Astrocyte (in vitro differentiated cells and primary cell): Measurements from ENCODE around the gene MYO5A. TPM values are rescaled to one million over a fixed set of nuclear protein-coding genes. Genes with fewer than 3 reads are reported as not detected.
"Not testable (repeated sequence)": the region's sequence is repeated elsewhere in the genome, so short reads cannot be mapped to it uniquely, and the experiment has no call there.

Experiments
- DNase-seq: peaks from one replicate; pipeline ENCODE4 v3.0.0-alpha.2; 2010; ENCODE audit warnings: low read depth
- FAIRE-seq: peaks from 2 replicates; lab custom pipeline; 2011; peaks lifted over from hg19 to GRCh38; lab: Jason Lieb, UNC
- H2AFZ ChIP-seq: 2 replicates; pipeline ENCODE4 v1.6.0; 2012; ENCODE audit warnings: low read depth, low read length, inconsistent platforms
- H3K27ac ChIP-seq: 2 replicates; pipeline ENCODE4 v1.5.1; 2011; ENCODE audit warnings: low read depth, low read length, inconsistent platforms
- H3K27me3 ChIP-seq: 2 replicates; pipeline ENCODE4 v1.6.0; 2011; ENCODE audit warnings: low read length, inconsistent platforms; ENCODE audit not compliant: insufficient read depth
- H3K36me3 ChIP-seq: 2 replicates; pipeline ENCODE4 v1.5.1; 2011; ENCODE audit warnings: low read length, inconsistent platforms; ENCODE audit not compliant: insufficient read depth
- H3K4me1 ChIP-seq: 2 replicates; pipeline ENCODE4 v1.5.1; 2011; ENCODE audit warnings: low read length, inconsistent platforms; ENCODE audit not compliant: insufficient read depth
- H3K4me2 ChIP-seq: 2 replicates; pipeline ENCODE4 v1.6.0; 2012; ENCODE audit warnings: low read length, inconsistent platforms
- H3K4me3 ChIP-seq: 2 replicates; pipeline ENCODE4 v1.5.1; 2011; ENCODE audit warnings: low read depth, mild to moderate bottlenecking, low read length, inconsistent platforms; ENCODE audit not compliant: insufficient read depth
- H3K79me2 ChIP-seq: 2 replicates; pipeline ENCODE4 v1.6.0; 2012; ENCODE audit warnings: mild to moderate bottlenecking, low read length, inconsistent platforms; ENCODE audit not compliant: insufficient read depth
- H3K9ac ChIP-seq: 2 replicates; pipeline ENCODE4 v1.6.0; 2012; ENCODE audit warnings: mild to moderate bottlenecking, low read length, inconsistent platforms
- H3K9me3 ChIP-seq: 2 replicates; pipeline ENCODE4 v1.5.1; 2012; ENCODE audit warnings: low read depth, mild to moderate bottlenecking, low read length, inconsistent platforms; ENCODE audit not compliant: insufficient read depth
- H4K20me1 ChIP-seq: 2 replicates; pipeline ENCODE4 v1.6.0; 2012; ENCODE audit warnings: low read length, inconsistent platforms; ENCODE audit not compliant: insufficient read depth
- H3K27ac Mint-ChIP-seq: one replicate; pipeline ENCODE4 v1.8.0; 2021; ENCODE audit warnings: mild to moderate bottlenecking, mixed read lengths; ENCODE audit not compliant: unreplicated experiment
- H3K27me3 Mint-ChIP-seq: one replicate; pipeline ENCODE4 v1.8.0; 2021; ENCODE audit warnings: low read depth, mixed read lengths; ENCODE audit not compliant: unreplicated experiment
- H3K36me3 Mint-ChIP-seq: one replicate; pipeline ENCODE4 v1.8.0; 2021; ENCODE audit warnings: low read depth, mixed read lengths; ENCODE audit not compliant: unreplicated experiment
- H3K4me1 Mint-ChIP-seq: one replicate; pipeline ENCODE4 v1.8.0; 2021; ENCODE audit warnings: low read depth, mixed read lengths; ENCODE audit not compliant: unreplicated experiment
- H3K4me3 Mint-ChIP-seq: one replicate; pipeline ENCODE4 v1.8.0; 2021; ENCODE audit warnings: mild to moderate bottlenecking, moderate library complexity, mixed read lengths; ENCODE audit not compliant: unreplicated experiment
- H3K9me3 Mint-ChIP-seq: one replicate; pipeline ENCODE4 v1.8.0; 2021; ENCODE audit warnings: mild to moderate bottlenecking, mixed read lengths; ENCODE audit not compliant: unreplicated experiment
- EZH2 ChIP-seq: IDR thresholded peaks from 2 replicates; pipeline ENCODE4 v1.6.1; 2012; ENCODE audit warnings: mild to moderate bottlenecking, low read length, inconsistent platforms; ENCODE audit not compliant: insufficient read depth
- total RNA-seq: library from RNA; stranded (reverse); gene quantifications from 2 replicates; pipeline ENCODE4 v1.2.1, GENCODE V29; 2021
- TF ChIP-seq, protein P1 (sequence below): IDR thresholded peaks from 2 replicates; pipeline ENCODE4 v1.5.1; 2011; ENCODE audit warnings: low read depth, mild to moderate bottlenecking, inconsistent platforms, low read length, moderate library complexity; ENCODE audit not compliant: insufficient read depth

MYO5A gene
- total RNA-seq, 1 donor from 2014 or later: 47.6 TPM

DNA sequence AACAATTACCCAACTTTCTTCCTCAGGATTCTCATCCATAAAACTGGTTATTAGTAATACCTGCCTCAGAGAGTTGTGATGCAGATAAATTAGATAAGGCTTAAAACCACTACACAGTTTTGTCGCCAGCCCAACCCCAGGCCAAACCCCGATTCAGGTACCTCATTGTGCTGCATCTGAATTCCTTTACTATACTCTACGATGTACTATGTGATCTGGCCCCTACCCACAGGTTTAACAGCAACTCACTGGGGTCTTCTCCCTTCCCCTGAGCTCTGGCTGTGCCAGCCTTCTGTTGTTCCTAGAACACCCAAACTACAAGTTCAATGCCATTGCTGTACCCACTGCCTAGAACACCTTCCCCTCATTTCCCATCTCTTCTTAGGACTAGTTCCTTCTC, 64.6 kb downstream of the MYO5A start:
- Mint-ChIP-seq H3K27me3 (no peaks in the 10 kb centered on the region), H3K27ac (no peak overlapping the region), H3K9me3 (no peaks in the 10 kb centered on the region), H3K36me3 (peaks cover 4% of the 10 kb centered on the region), H3K4me3 (no peak overlapping the region), H3K4me1 (peaks cover 13% of the 10 kb centered on the region)
- H4K20me1 ChIP-seq: peaks cover 28% of the 10 kb centered on the region
- H3K4me3 ChIP-seq: no peak overlapping the region
- no peaks in the 10 kb centered on the region for H3K27me3 ChIP-seq
- no peak for FAIRE-seq
- no peak overlapping the region for H3K9ac ChIP-seq
- H2AFZ ChIP-seq: no peak overlapping the region
- H3K36me3 ChIP-seq: no peaks in the 10 kb centered on the region
- peaks cover 19% of the 10 kb centered on the region for H3K79me2 ChIP-seq
- DNase-seq: no peak
- no peaks in the 10 kb centered on the region for H3K9me3 ChIP-seq
- H3K4me2 ChIP-seq: no peak overlapping the region
- H3K4me1 ChIP-seq: peaks cover 9% of the 10 kb centered on the region
- H3K27ac ChIP-seq: no peak overlapping the region
- TF ChIP-seq, protein P1, sequence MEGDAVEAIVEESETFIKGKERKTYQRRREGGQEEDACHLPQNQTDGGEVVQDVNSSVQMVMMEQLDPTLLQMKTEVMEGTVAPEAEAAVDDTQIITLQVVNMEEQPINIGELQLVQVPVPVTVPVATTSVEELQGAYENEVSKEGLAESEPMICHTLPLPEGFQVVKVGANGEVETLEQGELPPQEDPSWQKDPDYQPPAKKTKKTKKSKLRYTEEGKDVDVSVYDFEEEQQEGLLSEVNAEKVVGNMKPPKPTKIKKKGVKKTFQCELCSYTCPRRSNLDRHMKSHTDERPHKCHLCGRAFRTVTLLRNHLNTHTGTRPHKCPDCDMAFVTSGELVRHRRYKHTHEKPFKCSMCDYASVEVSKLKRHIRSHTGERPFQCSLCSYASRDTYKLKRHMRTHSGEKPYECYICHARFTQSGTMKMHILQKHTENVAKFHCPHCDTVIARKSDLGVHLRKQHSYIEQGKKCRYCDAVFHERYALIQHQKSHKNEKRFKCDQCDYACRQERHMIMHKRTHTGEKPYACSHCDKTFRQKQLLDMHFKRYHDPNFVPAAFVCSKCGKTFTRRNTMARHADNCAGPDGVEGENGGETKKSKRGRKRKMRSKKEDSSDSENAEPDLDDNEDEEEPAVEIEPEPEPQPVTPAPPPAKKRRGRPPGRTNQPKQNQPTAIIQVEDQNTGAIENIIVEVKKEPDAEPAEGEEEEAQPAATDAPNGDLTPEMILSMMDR: no peak
- no peak for TF ChIP-seq EZH2

GRCh38 chr15:52463638-52464037, 65.0 kb downstream of the MYO5A start:
- Histone ChIP-seq H3K4me3 (no peak overlapping the region), H3K4me1 (peaks cover 9% of the 10 kb centered on the region), H4K20me1 (peaks cover 28% of the 10 kb centered on the region), H3K9me3 (no peaks in the 10 kb centered on the region), H3K9ac (no peak overlapping the region), H3K27ac (no peak overlapping the region), H3K4me2 (peak overlapping the region; percentile 41), H2AFZ (no peak overlapping the region), H3K79me2 (peaks cover 19% of the 10 kb centered on the region), H3K36me3 (no peaks in the 10 kb centered on the region), H3K27me3 (no peaks in the 10 kb centered on the region)
- H3K4me1 Mint-ChIP-seq: peaks cover 13% of the 10 kb centered on the region
- no peak overlapping the region for H3K4me3 Mint-ChIP-seq
- H3K36me3 Mint-ChIP-seq: peaks cover 4% of the 10 kb centered on the region
- H3K27me3 Mint-ChIP-seq: no peaks in the 10 kb centered on the region
- DNase-seq (no peak), FAIRE-seq (no peak)
- no peak for TF ChIP-seq EZH2
- TF ChIP-seq, protein P1: no peak
- H3K27ac Mint-ChIP-seq: no peak overlapping the region
- no peaks in the 10 kb centered on the region for H3K9me3 Mint-ChIP-seq

GRCh38 chr15:52462806-52463360, 65.8 kb downstream of the MYO5A start:
- no peaks in the 10 kb centered on the region for H3K36me3 ChIP-seq

GRCh38 chr15:52459701-52460100, 69.0 kb downstream of the MYO5A start:
- H3K9me3 ChIP-seq, H3K27me3 Mint-ChIP-seq, H3K4me3 ChIP-seq, H3K27ac ChIP-seq, H3K27ac Mint-ChIP-seq, H3K4me2 ChIP-seq, H3K4me3 Mint-ChIP-seq, FAIRE-seq, H3K9me3 Mint-ChIP-seq, H3K4me1 Mint-ChIP-seq, H3K36me3 ChIP-seq, DNase-seq, H3K27me3 ChIP-seq, H2AFZ ChIP-seq, H3K9ac ChIP-seq, H3K36me3 Mint-ChIP-seq, H3K4me1 ChIP-seq: not testable (repeated sequence)
- Histone ChIP-seq H3K79me2 (peaks cover 32% of the 10 kb centered on the region), H4K20me1 (peaks cover 21% of the 10 kb centered on the region)

More at GRCh38 chr15:52462806-52463360, 65.8 kb downstream of the MYO5A start:
- peaks cover 13% of the 10 kb centered on the region for H3K4me1 Mint-ChIP-seq
- no peaks in the 10 kb centered on the region for H3K27me3 Mint-ChIP-seq
- H2AFZ ChIP-seq: no peak overlapping the region
- H4K20me1 ChIP-seq: peaks cover 28% of the 10 kb centered on the region
- DNase-seq (no peak), FAIRE-seq (no peak)
- H3K4me3 Mint-ChIP-seq: no peak overlapping the region
- no peaks in the 10 kb centered on the region for H3K9me3 ChIP-seq
- no peaks in the 10 kb centered on the region for H3K9me3 Mint-ChIP-seq
- no peak overlapping the region for H3K9ac ChIP-seq
- H3K4me3 ChIP-seq: no peak overlapping the region
- H3K79me2 ChIP-seq: peaks cover 25% of the 10 kb centered on the region
- H3K4me2 ChIP-seq: no peak overlapping the region
- no peak overlapping the region for H3K27ac Mint-ChIP-seq
- TF ChIP-seq, protein P1: no peak
- no peak for TF ChIP-seq EZH2
- H3K27me3 ChIP-seq: no peaks in the 10 kb centered on the region
- no peak overlapping the region for H3K27ac ChIP-seq
- H3K36me3 Mint-ChIP-seq: peaks cover 4% of the 10 kb centered on the region
- peaks cover 9% of the 10 kb centered on the region for H3K4me1 ChIP-seq
